HG02840 (cell line): Measurements from ENCODE around the gene NRGN.

Experiments used
- ATAC-seq: cut with Tn5 transposase; IDR thresholded peaks from one replicate; pipeline ENCODE4 v1.9.1; 2021; ENCODE audit warnings: mild to moderate bottlenecking, moderate library complexity, moderate number of reproducible peaks; ENCODE audit not compliant: unreplicated experiment, low FRiP score

The NRGN gene

DNA sequence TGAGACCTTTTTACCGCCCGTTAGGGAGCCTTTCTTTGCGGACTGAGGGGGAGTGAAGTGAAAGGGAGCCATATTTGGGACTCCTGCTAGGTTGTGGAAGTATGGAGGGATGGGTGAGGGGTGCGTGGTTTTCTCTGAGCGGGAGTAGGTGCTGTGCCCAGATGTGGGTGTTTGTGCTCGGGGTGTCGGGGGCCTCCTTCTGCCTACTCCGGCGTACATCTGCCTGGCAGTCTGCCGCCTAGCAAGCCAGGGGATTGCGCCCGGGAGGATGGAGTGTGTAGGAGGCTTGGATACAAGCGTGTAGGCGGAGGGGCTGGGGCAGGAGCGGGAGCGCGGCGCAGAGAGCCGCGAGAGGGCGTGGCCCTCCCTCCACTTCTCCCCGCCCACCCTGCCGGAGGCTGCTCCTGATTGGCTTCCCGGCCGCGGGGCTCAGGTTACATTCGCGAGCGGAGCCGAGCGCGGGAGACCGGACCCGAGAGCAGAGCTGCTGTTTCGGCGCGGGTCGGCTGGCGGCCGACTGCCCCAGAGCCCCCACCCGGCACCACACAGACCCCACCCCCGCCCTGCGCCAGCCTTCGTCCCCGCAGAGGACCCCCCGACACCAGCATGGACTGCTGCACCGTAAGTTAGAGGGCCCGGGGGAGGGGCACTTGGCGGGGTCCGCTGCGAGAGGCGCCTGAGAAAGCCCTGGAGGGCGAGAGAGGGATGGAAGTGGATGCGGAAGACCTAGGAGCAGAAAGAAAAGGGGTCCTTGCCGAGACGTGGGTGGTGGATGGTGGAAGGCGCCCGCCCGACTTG lies at the start of gene NRGN:
TSS of gene NRGN (plus strand) at position 464 of the 798 bp plus-strand sequence. CDS start at position 607, 143 bp downstream.
- ATAC-seq, result peak; percentile 95

GRCh38 chr11:124693142-124693541 lies 46.6 kb upstream of the NRGN start:
- ATAC-seq, result no peak

GRCh38 chr11:124699547-124699946 lies 40.2 kb upstream of the NRGN start:
- no peak for ATAC-seq

- no peak for ATAC-seq
These were observed 39.7 kb upstream of the NRGN start for GRCh38 chr11:124700028-124700427.

- ATAC-seq, result no peak
These were observed 31.9 kb upstream of the NRGN start for GRCh38 chr11:124707829-124708228.

DNA sequence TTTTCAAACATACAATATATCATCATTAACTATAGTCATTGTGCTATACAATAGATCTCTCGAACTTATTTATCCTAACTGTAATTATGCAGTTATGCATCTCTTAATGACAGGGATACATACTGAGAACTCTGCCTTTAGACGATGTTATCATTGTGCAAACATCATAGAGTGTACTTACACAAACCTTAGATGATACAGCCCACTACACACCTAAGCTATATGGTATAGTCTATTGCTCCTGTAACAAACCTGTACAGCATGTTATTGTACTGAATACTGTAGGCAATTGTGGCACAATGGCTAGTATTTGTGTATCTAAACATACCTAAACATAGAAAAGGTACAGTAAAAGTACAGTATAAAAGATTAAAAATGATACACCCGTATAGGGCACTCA lies 27.4 kb upstream of the NRGN start:
- ATAC-seq, result no peak

GRCh38 chr11:124716591-124716990 lies 23.2 kb upstream of the NRGN start:
- ATAC-seq, result no peak

GRCh38 chr11:124717421-124717785 lies 22.3 kb upstream of the NRGN start:
- ATAC-seq, result no peak

- no peak for ATAC-seq
These were observed 21.7 kb upstream of the NRGN start for GRCh38 chr11:124717786-124718651.

DNA sequence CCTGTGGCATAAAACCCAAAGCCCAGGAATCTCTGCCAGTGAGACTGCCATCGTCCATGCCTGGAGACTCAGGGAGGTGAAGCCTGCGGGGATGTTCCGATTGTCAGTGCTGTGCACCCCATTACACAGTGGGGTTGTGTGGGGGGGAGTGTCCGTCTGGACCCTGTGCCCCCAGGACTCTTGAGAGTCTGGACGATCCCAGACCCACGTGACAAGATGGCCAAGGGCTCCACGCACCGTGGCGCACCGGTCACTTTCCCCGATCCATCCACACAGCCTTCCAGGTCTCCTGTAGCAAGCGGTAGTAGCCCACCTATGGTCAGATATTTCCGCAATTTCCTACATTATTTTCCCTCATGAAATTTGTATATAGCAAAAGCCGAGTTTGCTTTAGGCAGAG lies 20.9 kb upstream of the NRGN start:
- ATAC-seq, result no peak

- ATAC-seq, result no peak
These were observed 20.2 kb upstream of the NRGN start for GRCh38 chr11:124719534-124719933.

- ATAC-seq, result no peak
These were observed 17.6 kb upstream of the NRGN start for GRCh38 chr11:124722176-124722575.

DNA sequence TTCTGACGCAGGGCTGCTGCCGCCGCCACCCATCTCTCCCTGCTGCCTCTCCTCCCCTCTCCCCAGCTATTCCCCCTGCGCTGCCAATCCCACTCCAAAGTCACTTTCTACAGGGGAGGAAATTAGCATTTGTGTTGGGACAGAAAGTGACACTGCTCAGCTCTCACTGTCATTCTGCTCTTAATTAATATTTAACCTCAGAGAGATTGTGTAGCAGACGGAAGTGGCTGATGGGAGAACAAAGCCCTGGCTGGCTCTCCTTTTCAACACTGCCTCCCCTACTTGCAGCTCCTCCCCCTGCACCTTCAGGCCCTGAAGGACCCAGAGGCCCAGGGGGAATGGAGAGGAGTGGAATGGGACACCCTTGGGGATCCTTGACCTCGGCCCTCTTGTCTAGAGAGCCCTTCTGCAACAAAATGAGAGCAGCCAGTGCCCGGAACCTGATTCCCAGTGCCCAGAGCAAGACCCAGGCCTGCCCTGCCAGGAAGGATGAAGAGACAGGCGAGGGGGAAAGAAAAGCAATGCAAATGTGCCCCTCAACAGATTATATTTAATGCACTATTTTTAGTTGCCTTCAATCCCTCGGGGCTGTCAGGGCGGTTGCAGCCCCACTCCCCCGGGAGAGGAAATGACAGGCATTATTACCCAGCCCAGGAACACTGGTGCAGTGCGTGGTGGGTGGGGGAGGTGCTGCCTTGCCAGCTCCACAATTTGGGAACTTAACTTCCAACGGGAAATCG lies 14.6 kb upstream of the NRGN start:
- peak; percentile 81 for ATAC-seq

- ATAC-seq, result peak; percentile 17
These were observed 14.0 kb upstream of the NRGN start for GRCh38 chr11:124725719-124726105.

DNA sequence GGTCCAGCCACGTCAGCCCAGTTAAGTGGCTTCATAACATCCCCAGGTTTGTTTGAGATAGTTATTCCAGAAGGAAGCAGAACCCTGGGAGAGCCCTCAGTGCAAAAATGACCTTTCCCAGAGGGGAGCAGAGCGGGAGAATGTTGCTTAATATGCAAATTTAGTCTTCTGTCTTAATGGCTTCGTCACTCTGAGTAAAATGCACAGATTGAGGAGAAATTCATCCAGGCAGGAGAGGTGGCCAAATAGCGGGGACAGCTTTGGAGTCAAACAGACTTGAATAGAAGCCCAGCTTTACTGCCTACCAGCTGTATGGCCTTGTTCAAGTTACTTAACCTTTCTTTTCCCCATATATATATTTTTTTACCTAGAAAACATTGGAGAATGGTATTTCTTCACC lies 12.3 kb upstream of the NRGN start:
- ATAC-seq, result no peak

GRCh38 chr11:124728134-124728533 lies 11.6 kb upstream of the NRGN start:
- no peak for ATAC-seq

GRCh38 chr11:124729571-124729970 lies 10.2 kb upstream of the NRGN start:
- no peak for ATAC-seq

GRCh38 chr11:124732230-124732629 lies 7.5 kb upstream of the NRGN start:
- no peak for ATAC-seq

GRCh38 chr11:124736736-124737135 lies 3.0 kb upstream of the NRGN start:
- ATAC-seq, result no peak

GRCh38 chr11:124737638-124738305 lies 2.0 kb upstream of the NRGN start:
- ATAC-seq, result no peak
